Endodermal cell (in vitro differentiated cells): Measurements from ENCODE around the gene KAT2A. TPM values are rescaled to one million over a fixed set of nuclear protein-coding genes. Genes with fewer than 3 reads are reported as not detected.

ENCODE experiments used
- DNase-seq: peaks from one replicate; pipeline ENCODE4 v3.0.0-alpha.2; 2017
- H3K27ac ChIP-seq: 2 replicates; pipeline ENCODE4 v1.5.1; 2013; ENCODE audit warnings: mild to moderate bottlenecking, low read depth, low read length, moderate library complexity
- H3K27me3 ChIP-seq: 2 replicates; pipeline ENCODE4 v1.6.1; 2013; ENCODE audit warnings: mild to moderate bottlenecking, low read length, moderate library complexity; ENCODE audit not compliant: insufficient read depth, control insufficient read depth, poor library complexity, severe bottlenecking
- H3K36me3 ChIP-seq: 2 replicates; pipeline ENCODE4 v1.7.0; 2013; ENCODE audit warnings: mild to moderate bottlenecking, low read length, moderate library complexity; ENCODE audit not compliant: control insufficient read depth, insufficient read depth
- H3K4me1 ChIP-seq: one replicate; pipeline ENCODE4 v1.7.0; 2013; ENCODE audit warnings: low read length; ENCODE audit not compliant: control insufficient read depth, insufficient read depth
- H3K4me3 ChIP-seq: 2 replicates; pipeline ENCODE4 v1.5.1; 2013; ENCODE audit warnings: mild to moderate bottlenecking, low read length, moderate library complexity
- H3K9ac ChIP-seq: 2 replicates; pipeline ENCODE4 v1.6.1; 2013; ENCODE audit warnings: mild to moderate bottlenecking, low read length, moderate library complexity; ENCODE audit not compliant: poor library complexity, severe bottlenecking; ENCODE audit errors: extremely low read depth
- H3K9me3 ChIP-seq: 2 replicates; pipeline ENCODE4 v1.6.1; 2013; ENCODE audit warnings: mild to moderate bottlenecking, low read length, moderate library complexity; ENCODE audit not compliant: control insufficient read depth
- H3K27ac Mint-ChIP-seq: 2 replicates; pipeline ENCODE4 v1.8.0; 2020; ENCODE audit warnings: mixed read lengths
- H3K27me3 Mint-ChIP-seq: 2 replicates; pipeline ENCODE4 v1.8.0; 2021; ENCODE audit warnings: mild to moderate bottlenecking, mixed read lengths; ENCODE audit not compliant: insufficient read depth
- H3K36me3 Mint-ChIP-seq: 2 replicates; pipeline ENCODE4 v1.8.0; 2020; ENCODE audit warnings: low read depth, mixed read lengths
- H3K4me1 Mint-ChIP-seq: 2 replicates; pipeline ENCODE4 v1.8.0; 2020; ENCODE audit warnings: mixed read lengths
- H3K4me3 Mint-ChIP-seq: 2 replicates; pipeline ENCODE4 v1.8.0; 2020; ENCODE audit warnings: mild to moderate bottlenecking, moderate library complexity, mixed read lengths
- H3K9me3 Mint-ChIP-seq: 2 replicates; pipeline ENCODE4 v1.8.0; 2020; ENCODE audit warnings: mild to moderate bottlenecking, mixed read lengths
- WGBS, 2 experiments: methylation state at CpG; one replicate each; pipeline versions ENCODE4 v1.1.5 to v1.1.7; 2013; ENCODE audit warnings: missing lambda C conversion rate in 2 of 2, mixed read lengths in 1 of 2; ENCODE audit not compliant: insufficient coverage in 1 of 2, insufficient read length in 1 of 2; 5-methylcytosine and 5-hydroxymethylcytosine counted together
- total RNA-seq, 2 donors: library from RNA; stranded (reverse); fragmentation: NEBNext Ultra II Directional in 1 of 2; extraction: Animal tissue kit (Norgen Biotek cat#: 25700) in 1 of 2; gene quantifications; 2 replicates in 1 of 2; 3 replicates in 1 of 2; pipeline ENCODE4 v1.2.1, GENCODE V29; 2021
- TF ChIP-seq, protein P1 (sequence below): fragments of 200-600 bp; sonication (generic); conservative IDR thresholded peaks from 2 replicates; pipeline ENCODE4 v1.5.0; 2021; ENCODE audit warnings: antibody characterized with exemption, mild to moderate bottlenecking

Gene KAT2A
- total RNA-seq, 2 donors from 2014 or later: 48.0 to 57.6 TPM

DNA sequence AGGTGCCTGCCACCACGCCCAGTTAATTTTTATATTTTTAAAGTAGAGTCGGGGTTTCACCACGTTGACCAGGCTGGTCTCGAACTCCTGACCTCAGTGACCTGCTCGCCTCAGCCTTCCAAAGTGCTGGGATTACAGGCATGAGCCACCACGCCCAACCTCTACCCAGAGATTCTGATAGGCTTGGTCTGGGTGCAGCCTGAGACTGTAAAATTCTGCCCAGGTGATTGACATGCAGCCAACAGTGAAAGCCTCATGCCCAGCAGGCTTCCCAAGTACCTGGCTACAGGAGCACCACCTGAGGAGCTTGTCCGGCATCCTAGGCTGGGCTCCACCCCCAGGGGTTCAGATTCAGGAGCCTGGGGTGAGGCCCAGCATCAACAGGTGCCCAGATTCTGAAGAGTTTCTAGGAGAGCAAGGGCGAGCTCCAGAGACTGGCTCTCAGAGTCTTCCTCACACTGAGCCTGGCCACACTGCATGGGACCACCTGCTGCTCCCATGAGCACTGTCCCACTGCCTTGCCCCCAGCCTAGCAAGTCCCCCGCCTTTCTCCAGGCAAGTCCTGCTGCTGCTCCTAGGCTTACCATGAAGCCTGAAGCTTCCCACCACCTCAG lies 39.5 kb downstream of the KAT2A start:
- Histone ChIP-seq H3K9me3 (no peaks in the 10 kb centered on the region), H3K9ac (no peak overlapping the region), H3K4me3 (no peak overlapping the region), H3K36me3 (no peaks in the 10 kb centered on the region), H3K4me1 (no peaks in the 10 kb centered on the region), H3K27me3 (no peaks in the 10 kb centered on the region), H3K27ac (no peak overlapping the region)
- no peak for DNase-seq
- Mint-ChIP-seq H3K27ac (no peak overlapping the region), H3K9me3 (no peaks in the 10 kb centered on the region), H3K4me3 (no peak overlapping the region), H3K27me3 (no peaks in the 10 kb centered on the region), H3K36me3 (no peaks in the 10 kb centered on the region), H3K4me1 (peaks cover 10% of the 10 kb centered on the region)
- WGBS, 2 experiments: 89 to 97% methylated on average over 9 of the region's 9 CpGs
- TF ChIP-seq, protein P1, sequence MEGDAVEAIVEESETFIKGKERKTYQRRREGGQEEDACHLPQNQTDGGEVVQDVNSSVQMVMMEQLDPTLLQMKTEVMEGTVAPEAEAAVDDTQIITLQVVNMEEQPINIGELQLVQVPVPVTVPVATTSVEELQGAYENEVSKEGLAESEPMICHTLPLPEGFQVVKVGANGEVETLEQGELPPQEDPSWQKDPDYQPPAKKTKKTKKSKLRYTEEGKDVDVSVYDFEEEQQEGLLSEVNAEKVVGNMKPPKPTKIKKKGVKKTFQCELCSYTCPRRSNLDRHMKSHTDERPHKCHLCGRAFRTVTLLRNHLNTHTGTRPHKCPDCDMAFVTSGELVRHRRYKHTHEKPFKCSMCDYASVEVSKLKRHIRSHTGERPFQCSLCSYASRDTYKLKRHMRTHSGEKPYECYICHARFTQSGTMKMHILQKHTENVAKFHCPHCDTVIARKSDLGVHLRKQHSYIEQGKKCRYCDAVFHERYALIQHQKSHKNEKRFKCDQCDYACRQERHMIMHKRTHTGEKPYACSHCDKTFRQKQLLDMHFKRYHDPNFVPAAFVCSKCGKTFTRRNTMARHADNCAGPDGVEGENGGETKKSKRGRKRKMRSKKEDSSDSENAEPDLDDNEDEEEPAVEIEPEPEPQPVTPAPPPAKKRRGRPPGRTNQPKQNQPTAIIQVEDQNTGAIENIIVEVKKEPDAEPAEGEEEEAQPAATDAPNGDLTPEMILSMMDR: no peak

DNA sequence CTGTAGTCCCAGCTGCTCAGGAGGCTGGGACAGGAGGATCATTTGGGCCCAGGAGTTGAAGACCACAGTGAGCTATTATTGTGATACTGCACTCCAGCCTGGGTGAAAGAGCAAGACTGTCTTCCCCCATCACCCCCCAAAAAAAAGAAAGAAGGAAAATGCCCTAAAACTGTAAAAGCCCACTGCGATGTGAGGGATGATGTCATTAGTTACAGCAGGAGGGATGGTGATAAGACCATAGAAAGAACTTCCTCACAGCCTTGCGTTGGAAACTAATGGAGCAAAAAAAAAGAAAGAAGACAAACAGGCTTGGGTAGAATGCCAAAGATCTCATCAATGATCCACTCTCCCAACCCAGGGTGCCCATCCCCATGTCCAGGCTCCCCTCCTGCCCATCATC lies 41.6 kb downstream of the KAT2A start:
- peaks cover 10% of the 10 kb centered on the region for H3K4me1 Mint-ChIP-seq
- H3K4me3 Mint-ChIP-seq: no peak overlapping the region
- DNase-seq: no peak
- Histone ChIP-seq H3K36me3 (no peaks in the 10 kb centered on the region), H3K4me3 (no peak overlapping the region), H3K27me3 (no peaks in the 10 kb centered on the region), H3K27ac (no peak overlapping the region), H3K9me3 (no peaks in the 10 kb centered on the region), H3K9ac (no peak overlapping the region), H3K4me1 (no peaks in the 10 kb centered on the region)
- WGBS, 2 experiments: 87 to 88% methylated on average over 1 to 2 of the region's 2 CpGs
- H3K9me3 Mint-ChIP-seq: no peaks in the 10 kb centered on the region
- no peak overlapping the region for H3K27ac Mint-ChIP-seq
- TF ChIP-seq, protein P1: no peak
- H3K27me3 Mint-ChIP-seq: no peaks in the 10 kb centered on the region
- H3K36me3 Mint-ChIP-seq: no peaks in the 10 kb centered on the region

DNA sequence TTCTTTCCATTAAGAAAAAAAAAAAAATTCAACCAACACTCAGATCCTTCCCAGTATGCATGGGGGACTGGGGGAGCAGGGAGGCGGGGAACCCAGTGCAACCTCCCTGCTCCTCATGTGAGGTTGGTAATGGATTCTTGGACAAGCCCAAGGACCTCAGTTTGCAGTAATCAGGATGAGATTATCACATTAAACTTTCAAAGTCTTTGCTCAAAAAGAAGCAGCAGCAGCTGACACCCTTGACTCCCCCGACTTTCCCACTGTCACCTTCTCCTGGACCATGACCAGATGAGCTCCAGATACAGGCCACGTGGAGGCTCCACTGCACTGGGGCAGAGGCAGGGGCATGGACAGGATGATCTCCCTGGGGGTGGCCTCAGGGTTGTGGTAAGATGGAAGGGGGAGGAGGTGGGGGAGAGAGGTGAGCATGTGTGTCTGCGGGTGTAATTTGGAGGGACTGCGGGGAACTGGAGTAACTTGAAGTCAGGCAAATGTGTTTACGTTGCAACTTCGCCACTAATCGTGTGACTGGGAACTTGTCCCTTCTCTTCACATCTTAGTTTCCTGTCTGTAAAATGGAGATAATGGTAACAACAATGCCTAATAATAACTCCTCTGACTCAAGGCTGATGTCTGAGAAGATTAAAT lies 42.6 kb downstream of the KAT2A start:
- Mint-ChIP-seq H3K4me1 (peaks cover 10% of the 10 kb centered on the region), H3K27ac (no peak overlapping the region), H3K4me3 (no peak overlapping the region), H3K27me3 (peaks cover 5% of the 10 kb centered on the region), H3K36me3 (no peaks in the 10 kb centered on the region), H3K9me3 (no peaks in the 10 kb centered on the region)
- Histone ChIP-seq H3K27me3 (peaks cover 4% of the 10 kb centered on the region), H3K27ac (no peak overlapping the region), H3K36me3 (no peaks in the 10 kb centered on the region), H3K4me3 (no peak overlapping the region), H3K9me3 (no peaks in the 10 kb centered on the region), H3K9ac (no peak overlapping the region), H3K4me1 (no peaks in the 10 kb centered on the region)
- DNase-seq: peak; percentile 56
- TF ChIP-seq, protein P1: no peak
- 90 to 91% methylated on average over 5 to 8 of the region's 8 CpGs for WGBS, 2 experiments
